Transverse colon (tissue), 4 donors: ENCODE results near the gene ADD1. TPM values are rescaled to one million over a fixed set of nuclear protein-coding genes. Genes with fewer than 3 reads are reported as not detected.

Source experiments
- DNase-seq: peaks from one replicate; pipeline ENCODE4 v3.0.0-alpha.2; 2019
- H3K27ac ChIP-seq, 4 donors: fragments of 200-600 bp; sonication (generic); 2 replicates each; pipeline ENCODE4 v1.5.1; 2016 to 2018; ENCODE audit warnings: inconsistent platforms in 4 of 4
- H3K27me3 ChIP-seq: fragments of 200-600 bp; sonication (generic); 2 replicates; pipeline ENCODE4 v1.5.1; 2017; ENCODE audit warnings: inconsistent platforms
- H3K36me3 ChIP-seq, 4 donors: fragments of 200-600 bp; sonication (generic); 2 replicates each; pipeline ENCODE4 v1.5.1; 2017 to 2019; ENCODE audit warnings: inconsistent platforms in 4 of 4
- H3K4me1 ChIP-seq, 4 donors: fragments of 200-600 bp; sonication (generic); 2 replicates each; pipeline ENCODE4 v1.5.1; 2017 to 2020; ENCODE audit warnings: inconsistent platforms in 4 of 4
- H3K4me3 ChIP-seq, 4 donors: fragments of 200-600 bp; sonication (generic); 1 replicate in 1 of 4; 2 replicates in 3 of 4; pipeline versions ENCODE4 v1.5.1 to v1.6.1; 2017 to 2019; ENCODE audit warnings: inconsistent platforms in 4 of 4
- H3K9me3 ChIP-seq, 2 donors: fragments of 200-600 bp; sonication (generic); 2 replicates each; pipeline ENCODE4 v1.5.1; 2017 to 2019; ENCODE audit warnings: inconsistent platforms in 2 of 2
- CTCF ChIP-seq, 5 experiments: fragments of 200-600 bp in 3 of 5; fragments of 450-650 bp in 2 of 5; sonication (generic) in 3 of 5; IDR thresholded peaks; 1 replicate in 2 of 5; 2 replicates in 3 of 5; pipeline ENCODE4 v1.5.1; 2016 to 2017; ENCODE audit warnings: antibody characterized with exemption in 5 of 5, inconsistent platforms in 3 of 5, mild to moderate bottlenecking in 2 of 5, moderate library complexity in 1 of 5
- EP300 ChIP-seq: sonication (generic); formaldehyde crosslinking; IDR thresholded peaks from one replicate; pipeline ENCODE4 v1.6.1; 2017; ENCODE audit warnings: antibody characterized with exemption, low read depth
- POLR2A ChIP-seq: fragments of 450-650 bp; IDR thresholded peaks from one replicate; pipeline ENCODE4 v1.6.1; 2016; ENCODE audit warnings: antibody characterized with exemption, mild to moderate bottlenecking, moderate library complexity
- POLR2AphosphoS5 ChIP-seq, 3 donors: sonication (generic); formaldehyde crosslinking; IDR thresholded peaks; one replicate each; pipeline ENCODE4 v1.6.1; 2016; ENCODE audit warnings: antibody characterized with exemption in 3 of 3
- WGBS, 2 donors: methylation state at CpG; one replicate each; pipeline ENCODE4 v1.1.5; 2018; ENCODE audit warnings: low coverage in 1 of 2; 5-methylcytosine and 5-hydroxymethylcytosine counted together
- in situ Hi-C, 4 donors: fragments of 200-750 bp; cut with MboI; loops; one replicate each; pipeline versions ENCODE4 v1.15.0 to v1.15.1; 2017; ENCODE audit warnings: low sequenced_read_pairs in 3 of 4, low pct_ligation_motif_present in 1 of 4, low pct_unique_long_range_greater_than_20kb in 1 of 4
- intact Hi-C: fragments of 100-400 bp; cut with DNase I; formaldehyde crosslinking; loops from one replicate; pipeline ENCODE4 v1.15.1; 2023; ENCODE audit warnings: low total_unique reads
- total RNA-seq, 4 donors: library from RNA; depleted of rRNA; stranded (reverse); fragments of >200 nt; gene quantifications; one replicate each; pipeline ENCODE4 v1.1.0, GENCODE V29; 2016

The ADD1 gene
- total RNA-seq, 4 donors from 2014 or later: 218 to 392 (median 299) TPM

- Histone ChIP-seq H3K36me3 (peaks cover 0 to 20% (median 7%) of the 10 kb centered on the region in 4 donors), H3K27me3 (no peaks in the 10 kb centered on the region), H3K4me3 (no peak overlapping the region), H3K9me3 (no peaks in the 10 kb centered on the region), H3K27ac (no peak overlapping the region), H3K4me1 (peaks cover 7 to 24% (median 20%) of the 10 kb centered on the region in 4 donors)
- TF ChIP-seq POLR2AphosphoS5 (IDR thresholded peaks at IDR 0.05) (no peak), EP300 (no peak), CTCF (IDR thresholded peaks at IDR 0.05) (no peak), POLR2A (no peak)
- intact Hi-C loops (no loop called here), in situ Hi-C loops (loop anchor here in 3 of 4 donors (10.0 to 25.0 kb wide), 2 partner anchors 175 to 177 kb away; partner anchors contain the start of gene TNIP2 (in 2 of the 3))
- 86% methylated on average over 28 of the region's 30 CpGs; no CpG with 5 or more reads in 1 of the 2 donors for whole genome bisulfite sequencing, 2 donors
- DNase-seq: peak; percentile 5
These were observed 96.0 kb downstream of the ADD1 start for GRCh38 chr4:2939383-2940243.

GRCh38 chr4:2940267-2941137 lies 96.9 kb downstream of the ADD1 start:
- peak; percentile 7 for DNase-seq
- Histone ChIP-seq H3K4me1 (peaks cover 6 to 21% (median 17%) of the 10 kb centered on the region in 4 donors), H3K9me3 (no peaks in the 10 kb centered on the region), H3K36me3 (peaks cover 0 to 25% (median 8%) of the 10 kb centered on the region in 4 donors), H3K4me3 (no peak overlapping the region), H3K27ac (no peak overlapping the region), H3K27me3 (no peaks in the 10 kb centered on the region)
- TF ChIP-seq POLR2AphosphoS5 (IDR thresholded peaks at IDR 0.05) (no peak), CTCF (IDR thresholded peaks at IDR 0.05) (no peak), POLR2A (no peak), EP300 (no peak)
- 90 to 100% methylated on average over 1 to 28 of the region's 29 CpGs for WGBS, 2 donors
- intact Hi-C loops: no loop called here
- in situ Hi-C loops: loop anchor here in 3 of 4 donors (10.0 to 25.0 kb wide), 2 partner anchors 176 to 178 kb away; partner anchors contain the start of gene TNIP2 (in 2 of the 3)

DNA sequence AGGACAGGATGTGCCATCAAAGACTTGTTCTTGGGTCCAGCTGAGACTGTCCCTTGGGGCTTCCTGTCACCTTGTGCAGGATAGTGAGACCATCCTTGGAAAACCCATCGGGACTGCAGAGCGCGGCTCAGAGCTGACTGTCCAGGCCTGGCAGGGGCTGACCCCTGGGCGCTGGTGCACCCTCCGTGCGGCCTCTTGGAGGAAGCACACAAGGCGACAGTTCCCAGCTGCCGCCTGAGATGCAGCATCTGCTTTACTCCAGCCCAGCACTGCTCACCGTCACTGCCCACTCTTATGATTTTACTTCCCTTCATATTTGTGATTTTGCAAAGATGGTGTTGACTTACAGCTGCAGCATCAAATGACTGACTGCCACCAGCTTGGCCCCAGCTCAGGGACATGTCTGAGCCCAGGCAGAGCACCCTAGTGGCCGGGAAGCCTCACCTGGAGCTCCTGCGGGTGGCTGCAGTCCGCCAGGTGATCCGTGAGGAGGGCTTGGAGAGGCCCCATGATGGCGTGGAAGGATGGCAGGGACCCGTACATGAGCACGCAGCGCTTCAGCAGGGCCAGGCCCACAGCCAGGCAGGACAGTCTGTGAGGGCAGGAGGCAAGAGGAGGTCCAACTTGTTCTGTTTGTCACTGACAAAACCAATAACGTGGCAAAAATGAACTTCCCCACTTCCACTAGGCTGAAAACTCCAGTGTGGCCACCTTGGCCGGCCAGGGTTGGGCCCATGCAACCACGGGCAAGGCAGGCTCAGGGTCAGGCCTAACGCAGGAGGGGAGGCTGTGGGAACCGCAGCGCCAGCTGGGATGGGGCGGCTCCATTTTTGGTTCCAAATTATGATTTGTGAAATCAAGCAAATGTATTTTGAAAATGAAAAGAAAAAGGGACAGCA lies 97.7 kb downstream of the ADD1 start:
- peaks cover 0 to 29% (median 9%) of the 10 kb centered on the region in 4 donors for H3K36me3 ChIP-seq
- DNase-seq: peak; percentile 7
- no peak for TF ChIP-seq EP300
- TF ChIP-seq CTCF (IDR thresholded peaks at IDR 0.05): no peak
- TF ChIP-seq POLR2A: no peak
- TF ChIP-seq POLR2AphosphoS5 (IDR thresholded peaks at IDR 0.05): no peak
- in situ Hi-C loops: loop anchor here in 3 of 4 donors (10.0 to 25.0 kb wide), 2 partner anchors 177 to 179 kb away; partner anchors contain the start of gene TNIP2 (in 2 of the 3)
- intact Hi-C loops: no loop called here
- 92% methylated on average over 5 to 24 of the region's 24 CpGs for WGBS, 2 donors
- H3K9me3 ChIP-seq: no peaks in the 10 kb centered on the region
- peak overlapping the region in 2 of 4 donors; percentile 75 to 84 for H3K27ac ChIP-seq
- peaks cover 4 to 12% (median 11%) of the 10 kb centered on the region in 4 donors for H3K4me1 ChIP-seq
- no peaks in the 10 kb centered on the region for H3K27me3 ChIP-seq
- no peak overlapping the region for H3K4me3 ChIP-seq
